Measurements from ENCODE around the gene RPRML.

DNA sequence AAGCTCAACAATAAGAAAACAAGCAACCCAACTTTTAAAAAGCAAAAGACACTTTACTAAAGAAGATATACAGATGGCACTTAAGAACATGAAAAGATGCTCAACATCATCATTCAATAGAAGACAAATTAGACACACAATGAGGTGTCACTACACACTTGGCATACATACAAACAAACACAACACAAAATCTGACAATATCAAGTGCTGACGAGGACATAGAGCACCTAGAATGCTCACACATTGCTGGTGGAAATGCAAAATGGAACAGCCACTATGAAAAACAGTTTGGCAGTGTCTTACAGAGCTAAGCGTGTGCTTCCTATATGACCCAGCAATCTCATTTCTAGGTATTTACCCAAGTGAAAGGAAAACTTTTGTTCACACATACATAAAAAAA is 18.9 kb downstream of the RPRML start:
- TF ChIP-seq, protein P1, sequence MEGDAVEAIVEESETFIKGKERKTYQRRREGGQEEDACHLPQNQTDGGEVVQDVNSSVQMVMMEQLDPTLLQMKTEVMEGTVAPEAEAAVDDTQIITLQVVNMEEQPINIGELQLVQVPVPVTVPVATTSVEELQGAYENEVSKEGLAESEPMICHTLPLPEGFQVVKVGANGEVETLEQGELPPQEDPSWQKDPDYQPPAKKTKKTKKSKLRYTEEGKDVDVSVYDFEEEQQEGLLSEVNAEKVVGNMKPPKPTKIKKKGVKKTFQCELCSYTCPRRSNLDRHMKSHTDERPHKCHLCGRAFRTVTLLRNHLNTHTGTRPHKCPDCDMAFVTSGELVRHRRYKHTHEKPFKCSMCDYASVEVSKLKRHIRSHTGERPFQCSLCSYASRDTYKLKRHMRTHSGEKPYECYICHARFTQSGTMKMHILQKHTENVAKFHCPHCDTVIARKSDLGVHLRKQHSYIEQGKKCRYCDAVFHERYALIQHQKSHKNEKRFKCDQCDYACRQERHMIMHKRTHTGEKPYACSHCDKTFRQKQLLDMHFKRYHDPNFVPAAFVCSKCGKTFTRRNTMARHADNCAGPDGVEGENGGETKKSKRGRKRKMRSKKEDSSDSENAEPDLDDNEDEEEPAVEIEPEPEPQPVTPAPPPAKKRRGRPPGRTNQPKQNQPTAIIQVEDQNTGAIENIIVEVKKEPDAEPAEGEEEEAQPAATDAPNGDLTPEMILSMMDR (IDR thresholded peaks at IDR 0.05 in 4 of 5, conservative IDR thresholded peaks at IDR 0.05 in 1 of 5) = no peak
- TF ChIP-seq POLR2A (IDR thresholded peaks at IDR 0.05) = no peak
